Activated CD4-positive, alpha-beta T cell treated with anti-CD3 and anti-CD28 coated beads for 36 hours (primary cell): ENCODE results near the gene GARIN5A. TPM values are rescaled to one million over a fixed set of nuclear protein-coding genes. Genes with fewer than 3 reads are reported as not detected.
"Not testable (repeated sequence)": the region's sequence is repeated elsewhere in the genome, so short reads cannot be mapped to it uniquely, and the experiment has no call there.

Source experiments
- ATAC-seq: fragments of 200-7000 bp; cut with Tn5 transposase; one replicate; pipeline ENCODE4 v1.10.0; 2021; ENCODE audit warnings: mild to moderate bottlenecking, moderate library complexity
- CTCF ChIA-PET: fragments of 350-600 bp; sonication (Branson Sonifier 250); formaldehyde crosslinking; loops from one replicate; lab custom pipeline; 2021; ENCODE audit warnings: antibody characterized with exemption; lab: Charles Lee
- POLR2A ChIA-PET: fragments of 350-600 bp; sonication (Branson Sonifier 250); formaldehyde crosslinking; loops from one replicate; lab custom pipeline; 2021; ENCODE audit warnings: antibody characterized with exemption, inconsistent platforms; lab: Charles Lee
- DNase-seq: peaks from one replicate; pipeline ENCODE4 v3.0.0-alpha.2; 2020
- H3K27ac Mint-ChIP-seq: one replicate; pipeline ENCODE4 v1.8.0; 2021; ENCODE audit warnings: mixed read lengths
- H3K27me3 Mint-ChIP-seq: one replicate; pipeline ENCODE4 v1.8.0; 2021; ENCODE audit warnings: mixed read lengths
- H3K36me3 Mint-ChIP-seq: one replicate; pipeline ENCODE4 v1.8.0; 2021; ENCODE audit warnings: low read depth, mixed read lengths
- H3K4me1 Mint-ChIP-seq: one replicate; pipeline ENCODE4 v1.8.0; 2021; ENCODE audit warnings: mixed read lengths
- H3K4me3 Mint-ChIP-seq: one replicate; pipeline ENCODE4 v1.8.0; 2021; ENCODE audit warnings: mild to moderate bottlenecking, moderate library complexity, mixed read lengths
- H3K9me3 Mint-ChIP-seq: one replicate; pipeline ENCODE4 v1.8.0; 2021; ENCODE audit warnings: low read depth, mixed read lengths
- intact Hi-C, 2 experiments: fragments of 100-400 bp; cut with DNase I in 1 of 2; cut with micrococcal nuclease in 1 of 2; formaldehyde crosslinking; loops; one replicate each; pipeline versions ENCODE4 v1.14.2 to v1.15.1; 2022 to 2024; cut with DNase I, micrococcal nuclease
- total RNA-seq, 2 experiments: library from RNA; stranded (reverse); gene quantifications; one replicate each; pipeline ENCODE4 v1.2.3, GENCODE V29; 2021

Gene GARIN5A
- total RNA-seq, 2 experiments from 2014 or later, result 0.48 to 0.58 TPM

DNA sequence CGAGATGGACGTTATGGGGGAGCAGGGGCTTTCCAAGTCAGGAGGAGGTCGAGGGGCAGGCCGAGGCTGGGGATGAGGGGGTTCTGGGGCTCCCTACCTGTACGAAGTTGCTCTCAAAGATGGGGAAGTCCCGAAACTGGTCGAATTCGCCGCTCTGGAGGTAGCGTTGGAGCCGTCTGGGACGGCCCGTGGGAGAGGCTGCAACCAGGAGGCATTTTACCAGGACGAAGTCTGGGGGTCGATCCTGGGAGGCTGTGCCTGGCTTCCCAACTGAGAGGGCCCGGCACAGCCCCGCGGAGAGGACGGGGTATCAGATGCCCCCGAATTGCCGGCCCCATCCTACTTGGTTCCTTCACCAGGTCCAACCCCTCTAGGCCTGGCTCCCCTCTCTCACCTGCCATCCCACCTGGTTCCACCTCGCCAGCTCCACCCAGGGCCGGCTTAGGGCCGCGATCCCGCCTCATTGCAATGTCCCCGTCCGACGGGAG, 868 bp downstream of the GARIN5A start:
- ChIA-PET CTCF (no interaction called here), POLR2A (no interaction called here)
- Mint-ChIP-seq H3K27ac (peak overlapping the region; percentile 71), H3K4me3 (peak overlapping the region; percentile 90), H3K27me3 (no peaks in the 10 kb centered on the region), H3K4me1 (peaks cover 18% of the 10 kb centered on the region), H3K9me3 (no peaks in the 10 kb centered on the region), H3K36me3 (peaks cover 20% of the 10 kb centered on the region)
- DNase-seq (no peak), ATAC-seq (no peak)
- intact Hi-C loops, result loop anchor here (1.0 kb wide), 9 partner anchors 36 to 329 kb away; partner anchors contain the start of genes JOSD2 (in 2 of the 2), NR1H2 (in 1 of the 2) and POLD1 (in 1 of the 2)

DNA sequence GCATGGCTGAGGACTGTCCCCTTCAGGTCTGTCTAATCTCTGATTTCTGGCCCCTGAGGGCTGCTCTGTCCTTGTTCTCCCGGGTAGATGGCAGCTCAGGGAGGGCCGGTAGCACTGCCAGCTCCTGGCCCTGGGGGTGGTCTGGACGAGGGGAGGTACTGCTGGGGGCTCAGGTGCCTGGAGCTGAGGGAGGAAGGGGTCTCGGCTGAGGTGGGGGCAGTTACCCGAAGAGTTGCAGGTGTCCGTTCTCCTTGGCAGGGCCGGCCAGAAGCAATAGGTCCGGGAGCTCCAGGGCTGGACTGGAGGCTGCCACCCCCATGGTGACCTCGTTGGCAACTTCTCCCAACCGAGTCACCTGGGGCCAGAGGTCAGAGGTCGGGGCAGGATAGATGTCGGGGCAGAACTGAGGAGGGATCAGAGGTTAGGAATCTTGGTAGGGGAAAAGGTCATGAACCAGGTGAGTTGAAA, 1.5 kb downstream of the GARIN5A start:
- Mint-ChIP-seq H3K4me3 (peak overlapping the region; percentile 45), H3K27me3 (no peaks in the 10 kb centered on the region), H3K9me3 (no peaks in the 10 kb centered on the region), H3K4me1 (peaks cover 18% of the 10 kb centered on the region), H3K27ac (peak overlapping the region; percentile 71), H3K36me3 (peaks cover 20% of the 10 kb centered on the region)
- ATAC-seq (no peak), DNase-seq (no peak)
- POLR2A ChIA-PET, result no interaction called here
- intact Hi-C loops, result no loop called here
- CTCF ChIA-PET, result no interaction called here

DNA sequence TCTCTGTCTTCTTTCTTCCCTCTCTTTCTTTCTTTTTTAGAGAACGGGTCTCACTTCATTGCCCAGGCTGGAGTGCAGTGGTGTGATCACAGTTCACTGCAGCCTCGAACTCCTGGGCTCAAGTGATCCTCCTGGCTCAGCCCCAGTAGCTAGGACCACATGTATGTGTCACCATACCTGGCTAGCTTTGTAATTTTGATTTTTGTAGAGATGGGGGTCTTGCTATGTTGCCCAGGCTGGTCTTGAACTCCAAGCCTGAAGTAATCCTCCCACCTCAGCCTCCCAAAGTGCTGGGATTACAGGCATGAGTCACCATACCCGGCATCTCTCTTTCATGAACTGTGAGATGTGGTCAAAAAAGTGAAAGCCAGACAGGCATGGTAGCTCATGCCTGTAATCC, 3.3 kb downstream of the GARIN5A start:
- Mint-ChIP-seq H3K36me3 (peaks cover 10% of the 10 kb centered on the region), H3K4me1 (peaks cover 14% of the 10 kb centered on the region)
- H3K27ac Mint-ChIP-seq, intact Hi-C loops, H3K27me3 Mint-ChIP-seq, POLR2A ChIA-PET, DNase-seq, H3K9me3 Mint-ChIP-seq, ATAC-seq, H3K4me3 Mint-ChIP-seq: not testable (repeated sequence)
- CTCF ChIA-PET, result interaction anchor here (0.5 kb wide), 2 partner anchors 13 to 16 kb away, joined by 3 to 4 read pairs; no protein-coding TSS in a partner anchor

DNA sequence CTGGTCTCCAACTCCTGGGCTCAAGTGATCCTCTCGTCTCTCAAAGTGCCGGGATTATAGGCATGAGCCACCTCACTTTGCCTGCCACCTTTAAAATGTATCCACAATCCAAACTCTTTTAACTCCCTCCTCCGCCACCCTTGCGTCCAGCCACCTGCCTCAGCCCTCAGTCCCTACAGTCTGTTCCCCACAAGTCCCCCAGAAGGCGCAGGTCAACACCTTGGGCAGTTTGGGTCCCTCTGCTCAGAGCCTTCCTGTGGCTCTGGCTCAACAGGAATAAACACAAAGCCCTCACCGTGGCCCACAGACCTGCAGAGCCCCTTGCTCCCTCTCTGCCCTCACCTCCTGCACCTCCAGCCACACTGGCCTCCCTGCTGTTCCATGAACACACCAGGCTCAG, 7.8 kb downstream of the GARIN5A start:
- Mint-ChIP-seq H3K27ac (no peak overlapping the region), H3K4me3 (no peak overlapping the region), H3K27me3 (peaks cover 5% of the 10 kb centered on the region), H3K36me3 (no peaks in the 10 kb centered on the region), H3K9me3 (no peaks in the 10 kb centered on the region), H3K4me1 (no peaks in the 10 kb centered on the region)
- ATAC-seq, result no peak
- DNase-seq, result no peak
- CTCF ChIA-PET, result interaction anchor here (0.6 kb wide), 1 partner anchor 25 kb away, joined by 3 read pairs; no protein-coding TSS in a partner anchor
- POLR2A ChIA-PET, result no interaction called here
- intact Hi-C loops, result no loop called here

DNA sequence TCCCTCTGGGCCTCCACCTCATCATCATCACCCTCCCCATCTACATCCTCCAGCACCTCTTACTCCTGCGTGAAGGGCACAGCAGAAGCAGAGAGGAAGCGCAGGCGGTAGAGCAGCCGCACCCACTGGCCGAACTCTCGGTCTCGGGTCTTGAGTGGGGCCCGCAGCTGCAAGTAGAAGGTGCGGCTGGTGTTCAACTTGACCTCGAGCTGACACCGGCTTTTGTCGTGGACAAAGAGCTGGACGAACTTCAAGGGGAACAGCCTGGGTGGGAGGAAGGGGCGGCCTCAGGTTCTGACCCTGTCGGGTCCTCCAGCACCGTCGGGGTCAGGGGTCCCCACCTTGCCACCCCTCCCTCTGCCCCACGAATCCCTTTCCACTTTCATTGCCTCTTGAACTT, 9.1 kb downstream of the GARIN5A start:
- no peak overlapping the region for H3K4me3 Mint-ChIP-seq
- ATAC-seq, result no peak
- no peaks in the 10 kb centered on the region for H3K36me3 Mint-ChIP-seq
- ChIA-PET POLR2A (no interaction called here), CTCF (interaction anchor here (1.1 to 1.2 kb wide), 2 partner anchors 44 to 92 kb away, joined by 3 read pairs; partner anchors contain the start of gene JOSD2)
- no peak overlapping the region for H3K27ac Mint-ChIP-seq
- H3K9me3 Mint-ChIP-seq, result no peaks in the 10 kb centered on the region
- no peak for DNase-seq
- H3K27me3 Mint-ChIP-seq, result peaks cover 8% of the 10 kb centered on the region
- intact Hi-C loops, result no loop called here
- no peaks in the 10 kb centered on the region for H3K4me1 Mint-ChIP-seq

DNA sequence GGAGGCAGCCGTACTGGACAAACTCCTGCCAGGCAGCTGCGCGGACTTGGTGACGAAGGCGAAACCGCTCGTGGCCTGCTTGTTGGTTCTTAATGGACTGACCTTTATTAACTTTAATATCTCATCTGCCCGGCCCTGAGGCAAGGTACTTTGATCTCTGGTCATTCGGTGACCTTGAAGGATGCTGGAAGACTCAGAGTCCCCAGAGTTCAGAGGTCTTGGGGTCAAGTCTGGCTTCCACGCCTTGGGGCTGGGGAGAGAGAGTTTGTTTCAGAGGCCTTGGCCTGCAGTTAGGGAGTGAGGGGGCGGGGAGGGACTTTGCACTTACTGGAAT, 10.0 kb downstream of the GARIN5A start:
- no peak for ATAC-seq
- ChIA-PET POLR2A (no interaction called here), CTCF (interaction anchor here (1.2 kb wide), 1 partner anchor 92 kb away, joined by 3 read pairs; no protein-coding TSS in a partner anchor)
- Mint-ChIP-seq H3K27me3 (peaks cover 8% of the 10 kb centered on the region), H3K27ac (no peak overlapping the region), H3K4me3 (no peak overlapping the region), H3K4me1 (no peaks in the 10 kb centered on the region), H3K36me3 (no peaks in the 10 kb centered on the region), H3K9me3 (no peaks in the 10 kb centered on the region)
- intact Hi-C loops, result no loop called here
- no peak for DNase-seq

DNA sequence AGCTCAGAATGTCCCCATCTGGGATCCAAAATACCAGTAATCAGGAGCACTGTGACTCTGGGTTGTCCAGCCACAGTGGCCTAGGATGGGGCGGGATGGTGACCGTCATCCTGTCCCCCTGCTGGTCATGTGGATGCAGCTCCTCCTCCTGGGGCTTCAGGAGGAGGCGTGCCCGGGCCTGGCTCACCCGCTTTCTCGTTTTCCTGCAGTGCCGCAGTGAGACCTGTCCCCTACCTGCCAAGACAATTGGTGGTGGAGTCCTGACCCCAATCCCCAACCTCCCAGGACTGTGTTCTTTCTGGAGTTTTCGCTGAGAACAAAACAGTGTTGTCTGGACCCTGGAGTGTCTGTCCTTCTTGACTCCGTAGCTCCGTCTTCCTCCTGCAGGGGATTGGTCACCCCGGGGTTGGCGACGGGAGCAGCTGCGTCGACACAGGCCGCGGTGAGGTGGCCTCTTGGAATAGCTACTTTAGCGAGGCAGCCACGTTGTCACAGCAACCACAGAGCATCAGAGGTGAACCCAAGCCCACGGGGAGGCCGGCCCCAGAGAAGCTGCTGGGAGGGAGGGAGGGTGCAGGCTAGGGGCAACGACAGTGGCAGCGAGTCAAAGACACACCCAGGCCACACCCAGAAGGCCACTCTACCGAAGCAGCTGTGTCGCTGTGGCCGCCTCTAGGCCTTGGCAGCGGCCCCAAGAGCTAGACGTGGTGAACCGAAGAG, 10.5 kb downstream of the GARIN5A start:
- intact Hi-C loops, result no loop called here
- Mint-ChIP-seq H3K27ac (no peak overlapping the region), H3K9me3 (no peaks in the 10 kb centered on the region), H3K27me3 (peaks cover 12% of the 10 kb centered on the region), H3K36me3 (no peaks in the 10 kb centered on the region), H3K4me1 (peaks cover 3% of the 10 kb centered on the region), H3K4me3 (no peak overlapping the region)
- CTCF ChIA-PET, result interaction anchor here (1.2 kb wide), 1 partner anchor 91 kb away, joined by 3 read pairs; no protein-coding TSS in a partner anchor
- no peak for DNase-seq
- POLR2A ChIA-PET, result no interaction called here
- ATAC-seq, result no peak

DNA sequence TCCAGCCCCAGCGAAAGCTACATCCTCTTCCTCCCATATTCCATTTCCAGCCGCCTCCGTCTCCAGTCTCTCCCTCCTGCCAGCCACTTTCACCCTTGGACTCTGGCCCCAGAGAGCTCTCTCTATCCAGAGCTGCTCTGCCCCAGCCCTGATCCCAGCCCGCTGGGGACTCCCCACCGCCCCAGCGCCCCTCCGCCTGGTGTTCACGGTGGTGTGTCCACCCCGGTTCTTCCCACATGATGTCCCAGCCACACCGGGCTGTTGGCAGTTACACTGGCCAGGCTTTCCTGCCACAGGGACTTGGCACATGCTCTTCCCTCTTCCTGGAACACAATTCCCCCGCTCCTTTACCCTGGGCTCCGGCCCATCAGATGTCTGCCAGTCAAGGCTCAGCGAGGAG, 11.6 kb downstream of the GARIN5A start:
- peaks cover 18% of the 10 kb centered on the region for H3K27me3 Mint-ChIP-seq
- no peaks in the 10 kb centered on the region for H3K9me3 Mint-ChIP-seq
- ChIA-PET POLR2A (no interaction called here), CTCF (no interaction called here)
- no peaks in the 10 kb centered on the region for H3K36me3 Mint-ChIP-seq
- DNase-seq, result no peak
- peaks cover 11% of the 10 kb centered on the region for H3K4me1 Mint-ChIP-seq
- H3K27ac Mint-ChIP-seq, result no peak overlapping the region
- intact Hi-C loops, result no loop called here
- ATAC-seq, result no peak
- no peak overlapping the region for H3K4me3 Mint-ChIP-seq

DNA sequence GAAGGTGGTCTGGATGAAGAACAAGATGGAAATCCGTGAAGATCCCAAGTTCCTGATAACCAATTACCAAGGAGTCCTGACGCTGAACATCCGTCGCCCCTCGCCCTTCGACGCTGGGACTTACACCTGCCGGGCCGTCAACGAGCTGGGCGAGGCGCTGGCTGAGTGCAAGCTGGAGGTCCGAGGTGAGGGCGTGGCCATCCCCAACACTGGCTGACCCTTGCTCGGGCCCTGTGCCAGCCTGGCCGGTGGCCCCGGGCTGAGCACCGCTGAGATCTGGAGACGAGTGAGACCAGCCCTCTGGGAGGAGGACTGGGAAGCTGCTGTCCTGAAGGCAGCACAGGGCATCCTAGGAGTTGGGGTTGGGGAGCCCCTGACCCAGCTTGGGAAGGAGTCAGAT, 12.3 kb downstream of the GARIN5A start:
- ChIA-PET CTCF (no interaction called here), POLR2A (no interaction called here)
- ATAC-seq, result no peak
- H3K27ac Mint-ChIP-seq, result no peak overlapping the region
- peaks cover 16% of the 10 kb centered on the region for H3K4me1 Mint-ChIP-seq
- H3K36me3 Mint-ChIP-seq, result no peaks in the 10 kb centered on the region
- no peaks in the 10 kb centered on the region for H3K9me3 Mint-ChIP-seq
- no peak overlapping the region for H3K4me3 Mint-ChIP-seq
- DNase-seq, result no peak
- H3K27me3 Mint-ChIP-seq, result peaks cover 17% of the 10 kb centered on the region
- intact Hi-C loops, result no loop called here

DNA sequence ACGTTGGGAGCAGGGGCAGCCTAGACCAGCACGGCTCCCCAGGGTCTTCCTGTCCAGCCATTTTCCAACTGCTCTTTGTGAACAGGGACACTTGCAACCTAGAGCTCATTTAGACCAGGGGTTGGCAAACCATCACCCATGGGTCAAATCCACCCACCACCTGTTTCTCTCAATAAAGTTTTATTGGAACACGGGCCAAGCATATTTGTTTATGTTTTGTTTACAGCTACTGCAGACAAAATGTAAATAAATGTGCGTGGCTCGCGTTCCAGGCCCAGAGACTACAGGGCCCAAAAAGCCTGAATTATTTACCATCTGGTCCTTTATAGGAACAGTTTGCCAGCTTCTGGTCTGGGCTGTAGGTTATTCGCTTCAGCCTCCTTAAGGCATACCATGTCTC, 13.7 kb downstream of the GARIN5A start:
- Mint-ChIP-seq H3K36me3 (no peaks in the 10 kb centered on the region), H3K27ac (no peak overlapping the region), H3K4me1 (peaks cover 16% of the 10 kb centered on the region), H3K4me3 (no peak overlapping the region), H3K9me3 (no peaks in the 10 kb centered on the region), H3K27me3 (peaks cover 20% of the 10 kb centered on the region)
- intact Hi-C loops, result no loop called here
- no peak for DNase-seq
- no peak for ATAC-seq
- ChIA-PET CTCF (interaction anchor here (0.6 to 1.2 kb wide), 4 partner anchors 10 to 208 kb away, joined by 3 to 5 read pairs (median 4); partner anchors contain the start of gene JOSD2), POLR2A (no interaction called here)

DNA sequence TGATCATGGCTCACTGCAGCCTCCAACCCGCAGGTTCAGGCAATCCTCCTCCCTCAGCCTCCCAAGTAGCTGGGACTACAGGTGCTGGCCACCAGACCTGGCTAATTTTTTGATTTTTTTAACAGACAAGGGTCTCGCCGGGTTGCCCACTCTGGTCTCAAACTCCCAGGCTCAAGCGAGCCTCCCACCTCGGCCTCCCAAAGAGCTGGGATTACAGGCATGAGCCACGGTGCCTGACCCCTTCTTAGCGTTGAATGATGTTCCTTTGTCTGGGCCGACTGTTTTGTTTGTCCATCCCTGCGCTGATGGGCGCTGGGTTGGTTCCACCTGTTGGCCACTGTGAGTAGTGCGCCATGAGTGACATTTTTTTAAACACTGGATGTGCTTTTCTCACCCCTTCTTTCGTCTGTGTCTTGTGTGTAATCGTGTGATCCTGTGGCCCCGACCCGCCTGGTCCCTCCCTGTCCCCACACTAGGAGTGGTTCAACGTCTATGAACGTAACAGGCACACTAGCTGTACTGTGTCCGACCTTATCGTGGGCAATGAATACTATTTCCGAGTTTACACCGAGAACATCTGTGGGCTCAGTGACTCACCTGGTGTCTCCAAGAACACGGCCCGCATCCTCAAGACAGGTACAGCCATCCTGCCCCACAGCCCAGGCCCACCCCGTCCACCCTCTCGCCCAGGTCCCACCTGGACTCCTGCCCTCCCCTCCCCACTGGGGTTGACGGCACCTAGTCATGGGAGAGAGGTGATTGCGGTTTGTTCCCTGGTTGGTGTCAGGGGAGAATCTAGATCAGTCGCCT, 15.4 kb downstream of the GARIN5A start:
- POLR2A ChIA-PET, result interaction anchor here (0.6 kb wide), 1 partner anchor 76 kb away, joined by 3 read pairs; no protein-coding TSS in a partner anchor
- Mint-ChIP-seq H3K36me3 (no peaks in the 10 kb centered on the region), H3K4me1 (peaks cover 16% of the 10 kb centered on the region), H3K27ac (no peak overlapping the region), H3K4me3 (peak overlapping the region; percentile 3), H3K9me3 (no peaks in the 10 kb centered on the region), H3K27me3 (peaks cover 25% of the 10 kb centered on the region)
- intact Hi-C loops, result loop anchor here (1.0 kb wide), 3 partner anchors 93 to 209 kb away; no protein-coding TSS in a partner anchor
- DNase-seq, result peak; percentile 79
- peak; percentile 70 for ATAC-seq
- CTCF ChIA-PET, result interaction anchor here (0.6 to 2.7 kb wide), 18 partner anchors 11 to 461 kb away, joined by 3 to 22 read pairs (median 4); no protein-coding TSS in a partner anchor
